HG02981 (cell line): ENCODE results near the gene OR10G8.

Experiments
- ATAC-seq: cut with Tn5 transposase; IDR thresholded peaks from one replicate; pipeline ENCODE4 v1.9.1; 2021; ENCODE audit warnings: mild to moderate bottlenecking, moderate library complexity; ENCODE audit not compliant: unreplicated experiment

OR10G8 gene

DNA sequence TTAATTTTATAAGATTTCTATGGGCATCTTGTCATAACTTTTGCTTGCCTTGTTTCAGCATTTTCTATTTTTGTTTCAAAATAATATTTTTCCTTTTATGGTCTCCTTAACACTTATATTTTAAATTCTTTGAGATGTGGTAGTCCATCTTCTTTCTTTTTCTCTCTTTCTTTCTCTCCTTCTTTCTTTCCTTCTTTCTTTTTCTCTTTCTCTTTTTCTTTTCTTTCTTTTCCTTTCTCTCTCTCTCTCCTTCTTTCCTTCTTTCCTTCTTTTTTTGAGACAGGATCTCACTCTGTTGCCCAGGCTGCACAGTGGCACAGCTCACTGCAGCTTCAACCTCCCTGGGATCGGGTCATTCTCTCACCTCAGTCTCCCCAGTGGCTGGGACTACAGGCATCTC is 50.7 kb downstream of the OR10G8 start:
- no peak for ATAC-seq

DNA sequence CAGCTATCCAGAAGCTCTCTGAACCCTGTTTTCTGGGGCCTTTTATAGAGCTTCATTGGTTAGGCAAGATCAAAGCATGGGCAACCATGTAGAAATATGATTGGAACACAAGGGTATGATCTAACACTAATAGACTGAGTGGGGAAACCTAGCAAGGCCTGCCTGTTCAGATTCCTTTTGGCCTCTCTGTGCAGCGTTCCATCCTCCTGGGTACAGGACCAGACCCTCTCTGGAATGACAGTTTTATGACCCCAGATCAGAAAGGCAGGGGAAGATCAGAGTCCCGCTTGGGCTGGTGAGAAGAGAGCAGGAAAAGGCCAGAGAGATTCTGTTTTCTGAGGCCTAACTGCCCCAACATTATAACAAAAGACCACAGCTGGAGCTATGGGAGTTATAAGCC is 52.0 kb downstream of the OR10G8 start:
- ATAC-seq, result no peak

DNA sequence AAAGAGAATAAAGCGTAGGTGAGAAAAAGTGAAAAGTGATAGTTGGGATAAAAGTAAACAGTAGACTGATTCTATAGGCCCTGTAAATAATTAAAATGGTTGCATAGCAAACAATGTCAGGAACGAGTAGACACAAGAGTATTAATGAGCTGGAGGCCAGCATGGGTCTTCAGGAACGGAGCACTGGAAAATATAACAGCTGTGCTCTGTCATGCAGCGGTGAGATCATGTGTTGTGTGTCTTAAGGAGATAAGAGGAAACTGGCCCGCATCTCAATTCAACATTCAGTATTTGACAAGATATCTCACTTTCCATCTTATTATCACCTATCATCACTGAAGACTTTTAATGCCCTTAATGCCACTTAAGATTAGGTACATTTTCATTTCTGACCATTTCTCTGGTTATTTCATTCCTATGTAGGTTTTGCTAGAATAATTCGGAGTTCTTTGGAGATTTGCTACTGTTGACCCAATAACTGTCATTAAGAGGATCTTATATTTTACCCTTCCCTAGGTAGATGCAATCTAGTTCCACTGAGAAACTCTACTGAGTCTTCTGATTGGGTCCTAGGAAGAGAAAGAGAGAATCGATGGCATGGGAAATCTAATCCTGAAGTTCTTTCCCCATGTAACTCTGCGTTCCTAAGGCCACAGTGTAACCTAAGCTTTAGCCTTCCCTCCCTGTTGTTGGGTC is 53.2 kb downstream of the OR10G8 start:
- no peak for ATAC-seq
